Chondrocyte (in vitro differentiated cells): ENCODE data around the gene FAF2. TPM values are rescaled to one million over a fixed set of nuclear protein-coding genes. Genes with fewer than 3 reads are reported as not detected.
"Not testable (repeated sequence)": the region's sequence is repeated elsewhere in the genome, so short reads cannot be mapped to it uniquely, and the experiment has no call there.

ENCODE experiments used
- DNase-seq: peaks from one replicate; pipeline ENCODE4 v3.0.0; 2021; ENCODE audit warnings: mixed read lengths, low spot score
- H3K27ac Mint-ChIP-seq: one replicate; pipeline ENCODE4 v1.8.0; 2021; ENCODE audit warnings: mild to moderate bottlenecking, moderate library complexity, mixed read lengths; ENCODE audit not compliant: unreplicated experiment
- H3K27me3 Mint-ChIP-seq: 2 replicates; pipeline ENCODE4 v1.8.0; 2021; ENCODE audit warnings: low read depth, mixed read lengths
- H3K36me3 Mint-ChIP-seq: 2 replicates; pipeline ENCODE4 v1.8.0; 2021; ENCODE audit warnings: low read depth, mixed read lengths
- H3K4me1 Mint-ChIP-seq: 2 replicates; pipeline ENCODE4 v1.8.0; 2021; ENCODE audit warnings: low read depth, mild to moderate bottlenecking, mixed read lengths
- H3K4me3 Mint-ChIP-seq: one replicate; pipeline ENCODE4 v1.8.0; 2021; ENCODE audit warnings: mild to moderate bottlenecking, moderate library complexity, mixed read lengths; ENCODE audit not compliant: unreplicated experiment
- H3K9me3 Mint-ChIP-seq: 2 replicates; pipeline ENCODE4 v1.8.0; 2021; ENCODE audit warnings: low read depth, mixed read lengths
- CTCF ChIP-seq: fragments of 200-600 bp; sonication (generic); IDR thresholded peaks from 2 replicates; pipeline ENCODE4 v1.5.0; 2021; ENCODE audit warnings: antibody characterized with exemption, mild to moderate bottlenecking, moderate library complexity
- total RNA-seq: library from RNA; stranded (reverse); gene quantifications from 3 replicates; pipeline ENCODE4 v1.2.1, GENCODE V29; 2021

FAF2 gene
- total RNA-seq, 1 donor from 2014 or later = 40.0 TPM

- Mint-ChIP-seq H3K9me3 (no peaks in the 10 kb centered on the region), H3K36me3 (peaks cover 20% of the 10 kb centered on the region), H3K4me3 (no peak overlapping the region), H3K4me1 (no peaks in the 10 kb centered on the region), H3K27ac (no peak overlapping the region), H3K27me3 (no peaks in the 10 kb centered on the region)
- TF ChIP-seq CTCF = no peak
- DNase-seq = no peak
Observed at GRCh38 chr5:176486189-176486757, 38.1 kb downstream of the FAF2 start.

DNA sequence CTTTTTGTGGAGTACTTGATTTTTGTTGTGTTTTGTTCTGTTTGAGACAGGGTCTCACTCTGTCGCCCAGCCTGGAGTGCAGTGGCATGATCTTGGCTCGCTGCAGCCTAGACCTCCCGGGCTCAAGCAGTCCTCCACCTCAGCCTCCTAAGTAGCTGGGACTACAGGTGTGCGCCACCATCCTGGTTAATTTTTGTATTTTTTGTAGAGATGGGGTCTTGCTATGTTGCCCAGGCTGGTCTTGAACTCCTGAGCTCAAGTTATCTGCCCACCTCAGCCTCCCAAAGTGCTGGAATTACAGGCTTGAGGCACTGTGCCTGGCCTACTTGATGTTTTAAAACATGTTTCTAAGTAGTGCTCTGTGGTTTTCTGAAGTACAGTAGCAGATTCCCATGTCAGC lies 39.0 kb downstream of the FAF2 start:
- H3K36me3 Mint-ChIP-seq = peaks cover 21% of the 10 kb centered on the region
- H3K4me1 Mint-ChIP-seq, DNase-seq, H3K27me3 Mint-ChIP-seq, H3K4me3 Mint-ChIP-seq, H3K27ac Mint-ChIP-seq, H3K9me3 Mint-ChIP-seq: not testable (repeated sequence)

GRCh38 chr5:176489077-176489476 lies 40.9 kb downstream of the FAF2 start:
- Mint-ChIP-seq H3K4me1 (peaks cover 5% of the 10 kb centered on the region), H3K27me3 (no peaks in the 10 kb centered on the region), H3K27ac (no peak overlapping the region), H3K4me3 (no peak overlapping the region), H3K9me3 (no peaks in the 10 kb centered on the region), H3K36me3 (peaks cover 31% of the 10 kb centered on the region)
- no peak for TF ChIP-seq CTCF
- no peak for DNase-seq

GRCh38 chr5:176490301-176490700 lies 42.1 kb downstream of the FAF2 start:
- no peak overlapping the region for H3K27ac Mint-ChIP-seq
- peaks cover 5% of the 10 kb centered on the region for H3K4me1 Mint-ChIP-seq
- H3K36me3 Mint-ChIP-seq = peaks cover 38% of the 10 kb centered on the region
- no peaks in the 10 kb centered on the region for H3K27me3 Mint-ChIP-seq
- TF ChIP-seq CTCF = no peak
- no peak for DNase-seq
- H3K9me3 Mint-ChIP-seq = no peaks in the 10 kb centered on the region
- H3K4me3 Mint-ChIP-seq = no peak overlapping the region

GRCh38 chr5:176491101-176491502 lies 42.9 kb downstream of the FAF2 start:
- no peaks in the 10 kb centered on the region for H3K9me3 Mint-ChIP-seq
- H3K27ac Mint-ChIP-seq = no peak overlapping the region
- no peak for TF ChIP-seq CTCF
- peaks cover 39% of the 10 kb centered on the region for H3K36me3 Mint-ChIP-seq
- no peaks in the 10 kb centered on the region for H3K27me3 Mint-ChIP-seq
- H3K4me3 Mint-ChIP-seq = no peak overlapping the region
- no peak for DNase-seq
- peaks cover 5% of the 10 kb centered on the region for H3K4me1 Mint-ChIP-seq

- Mint-ChIP-seq H3K36me3 (peaks cover 39% of the 10 kb centered on the region), H3K27me3 (no peaks in the 10 kb centered on the region), H3K4me3 (no peak overlapping the region), H3K9me3 (no peaks in the 10 kb centered on the region), H3K27ac (no peak overlapping the region), H3K4me1 (peaks cover 5% of the 10 kb centered on the region)
- TF ChIP-seq CTCF = no peak
- DNase-seq = no peak
Observed at GRCh38 chr5:176491901-176492300, 43.7 kb downstream of the FAF2 start.
